HCT116 (cell line): Measurements from ENCODE around the gene OR6C70. TPM values are rescaled to one million over a fixed set of nuclear protein-coding genes. Genes with fewer than 3 reads are reported as not detected.

Experiments
- ATAC-seq: fragments of 200-7000 bp; cut with Tn5 transposase; 2 replicates; pipeline ENCODE4 v1.9.1; 2020; ENCODE audit warnings: mild to moderate bottlenecking, moderate library complexity
- BruUV-seq: library from RNA; stranded (reverse); fragments of 400-500 nt; replicated peaks from 2 replicates; lab custom pipeline; 2021; lab: Mats Ljungman, UMichigan
- CTCF ChIA-PET: fragments of 300-600 bp; sonication (Branson Sonifier 250); formaldehyde crosslinking; loops from one replicate; lab custom pipeline; 2021; ENCODE audit warnings: antibody characterized with exemption; lab: Charles Lee
- POLR2A ChIA-PET: fragments of 300-600, 350-600 bp; sonication (Branson Sonifier 250); formaldehyde crosslinking; loops from one replicate; lab custom pipeline; 2021; ENCODE audit warnings: antibody characterized with exemption; lab: Charles Lee
- RAD21 ChIA-PET, 2 experiments: fragments of 300-600 bp; sonication (Branson Sonifier 250); formaldehyde crosslinking; loops; one replicate each; lab custom pipeline; 2023; ENCODE audit warnings: low total read pairs in 2 of 2; ENCODE audit not compliant: uncharacterized antibody in 2 of 2, unreplicated experiment in 2 of 2, low non-redundant PET in 1 of 2; lab: Charles Lee
- DNase-seq: peaks from one replicate; pipeline ENCODE4 v3.0.0-alpha.2; 2010; ENCODE audit warnings: low read depth, low spot score
- H2AFZ ChIP-seq: fragments of 200-600 bp; shearing (Covaris generic), sonication (generic); 2 replicates; pipeline ENCODE4 v1.6.1; 2017; ENCODE audit warnings: low read depth, mixed run types, mixed read lengths, antibody characterized with exemption, low read length; ENCODE audit not compliant: poor library complexity, severe bottlenecking
- H3K27ac ChIP-seq: 2 replicates; pipeline ENCODE4 v1.5.1; 2012; ENCODE audit warnings: low read depth, low read length
- H3K27me3 ChIP-seq: fragments of 200-600 bp; sonication (generic); 2 replicates; pipeline ENCODE4 v1.6.1; 2016; ENCODE audit warnings: mixed run types, low read length, mixed read lengths; ENCODE audit not compliant: insufficient read depth
- H3K36me3 ChIP-seq, 2 experiments: fragments of 200-500 bp in 1 of 2; fragments of 200-600 bp in 1 of 2; sonication (Bioruptor generic) in 1 of 2; sonication (generic) in 1 of 2; 2 replicates each; pipeline versions ENCODE4 v1.5.1 to v1.6.1; 2014 to 2016; ENCODE audit warnings: low read length in 2 of 2, inconsistent platforms in 1 of 2, mixed read lengths in 1 of 2, mixed run types in 1 of 2; ENCODE audit not compliant: insufficient read depth in 2 of 2, control insufficient read depth in 1 of 2
- H3K4me1 ChIP-seq, 2 experiments: fragments of 200-600 bp in 1 of 2; sonication (generic) in 1 of 2; 2 replicates each; pipeline versions ENCODE4 v1.5.1 to v1.6.1; 2012 to 2017; ENCODE audit warnings: low read length in 2 of 2, inconsistent platforms in 1 of 2, mild to moderate bottlenecking in 1 of 2, mixed read lengths in 1 of 2, mixed run types in 1 of 2, moderate library complexity in 1 of 2; ENCODE audit not compliant: insufficient read depth in 2 of 2, control insufficient read depth in 1 of 2
- H3K4me2 ChIP-seq: fragments of 200-600 bp; sonication (generic); 2 replicates; pipeline ENCODE4 v1.6.1; 2017; ENCODE audit warnings: mixed run types, low read length, mixed read lengths
- H3K4me3 ChIP-seq, 2 experiments: fragments of 200-600 bp in 1 of 2; sonication (generic) in 1 of 2; replicated peaks in 1 of 2; 2 replicates each; pipeline ENCODE4 v1.5.1; 2011 to 2016; ENCODE audit warnings: low read length in 2 of 2, control low read depth in 1 of 2, low read depth in 1 of 2, mild to moderate bottlenecking in 1 of 2, mixed read lengths in 1 of 2, mixed run types in 1 of 2
- H3K79me2 ChIP-seq: fragments of 200-600 bp; sonication (generic); 2 replicates; pipeline ENCODE4 v1.6.1; 2017; ENCODE audit warnings: mild to moderate bottlenecking, mixed run types, low read length, moderate library complexity, mixed read lengths; ENCODE audit not compliant: insufficient read depth
- H3K9ac ChIP-seq: fragments of 200-600 bp; sonication (generic); 2 replicates; pipeline ENCODE4 v1.6.1; 2016; ENCODE audit warnings: low read length, mixed read lengths
- H3K9me2 ChIP-seq: fragments of 200-600 bp; sonication (generic), shearing (Covaris generic); 2 replicates; pipeline ENCODE4 v1.6.1; 2017; ENCODE audit warnings: mixed run types, mild to moderate bottlenecking, moderate library complexity; ENCODE audit not compliant: insufficient read depth
- H3K9me3 ChIP-seq, 2 experiments: fragments of 200-500 bp in 1 of 2; fragments of 200-600 bp in 1 of 2; sonication (Bioruptor generic) in 1 of 2; sonication (generic) in 1 of 2; 2 replicates each; pipeline ENCODE4 v1.6.1; 2014 to 2017; ENCODE audit warnings: low read length in 2 of 2, mixed read lengths in 2 of 2, inconsistent platforms in 1 of 2, low read depth in 1 of 2, mild to moderate bottlenecking in 1 of 2, mixed run types in 1 of 2, moderate library complexity in 1 of 2; ENCODE audit not compliant: control insufficient read depth in 1 of 2, insufficient read depth in 1 of 2
- H4K20me1 ChIP-seq: fragments of 200-600 bp; sonication (generic), shearing (Covaris generic); 2 replicates; pipeline ENCODE4 v1.6.1; 2017; ENCODE audit warnings: mixed run types, mild to moderate bottlenecking, moderate library complexity; ENCODE audit not compliant: insufficient read depth
- ATF3 ChIP-seq: IDR thresholded peaks from 2 replicates; pipeline ENCODE4 v1.6.1; 2012
- CEBPB ChIP-seq: IDR thresholded peaks from 2 replicates; pipeline ENCODE4 v1.6.1; 2012; ENCODE audit warnings: low read depth
- CTCF ChIP-seq, 3 experiments: fragments of 200-600 bp in 1 of 3; sonication (generic) in 1 of 3; IDR thresholded peaks in 2 of 3; conservative IDR thresholded peaks in 1 of 3; 2 replicates each; pipeline ENCODE4 v1.5.1; 2012 to 2017; ENCODE audit warnings: low read depth in 2 of 3, low read length in 2 of 3, antibody characterized with exemption in 1 of 3, borderline replicate concordance in 1 of 3, control low read depth in 1 of 3, mild to moderate bottlenecking in 1 of 3, mixed read lengths in 1 of 3, mixed run types in 1 of 3, moderate library complexity in 1 of 3; ENCODE audit not compliant: insufficient read depth in 1 of 3
- EZH2 ChIP-seq: fragments of 200-600 bp; sonication (generic); IDR thresholded peaks from 2 replicates; pipeline ENCODE4 v1.6.1; 2017; ENCODE audit warnings: antibody characterized with exemption, mixed run types
- FOSL1 ChIP-seq: IDR thresholded peaks from 2 replicates; pipeline ENCODE4 v1.6.1; 2012; ENCODE audit warnings: low read depth
- JUND ChIP-seq: IDR thresholded peaks from 2 replicates; pipeline ENCODE4 v1.6.1; 2012
- POLR2AphosphoS5 ChIP-seq: IDR thresholded peaks from 2 replicates; pipeline ENCODE4 v1.6.1; 2011; ENCODE audit warnings: mild to moderate bottlenecking, low read depth, low read length, moderate library complexity
- SIN3A ChIP-seq: IDR thresholded peaks from 2 replicates; pipeline ENCODE4 v1.6.1; 2012; ENCODE audit warnings: low read depth
- SP1 ChIP-seq: IDR thresholded peaks from 2 replicates; pipeline ENCODE4 v1.6.1; 2012; ENCODE audit warnings: low read depth
- TCF7L2 ChIP-seq: IDR thresholded peaks from 2 replicates; pipeline ENCODE4 v1.7.0; 2011; ENCODE audit warnings: borderline replicate concordance, inconsistent platforms; ENCODE audit not compliant: insufficient read depth, insufficient read length; ENCODE audit errors: extremely low read depth
- YY1 ChIP-seq: IDR thresholded peaks from 2 replicates; pipeline ENCODE4 v1.6.1; 2011; ENCODE audit warnings: low read length, low read depth, moderate library complexity, mild to moderate bottlenecking; ENCODE audit not compliant: insufficient replicate concordance; ENCODE audit errors: extremely low read depth
- ZBTB33 ChIP-seq: IDR thresholded peaks from 2 replicates; pipeline ENCODE4 v1.6.1; 2011; ENCODE audit warnings: mild to moderate bottlenecking, low read length, moderate library complexity; ENCODE audit not compliant: insufficient replicate concordance; ENCODE audit errors: extremely low read depth
- intact Hi-C: fragments of 100-400 bp; cut with micrococcal nuclease; formaldehyde crosslinking; loops from 2 replicates; pipeline ENCODE4 v1.10.0; 2022
- total RNA-seq: library from RNA; stranded (reverse); gene quantifications from one replicate; pipeline ENCODE4 v1.2.1, GENCODE V29; 2021; ENCODE audit not compliant: unreplicated experiment

Gene OR6C70
- total RNA-seq, 1 experiment from 2014 or later, result not detected

- no peak overlapping the region for H3K9ac ChIP-seq
- TF ChIP-seq ATF3 (no peak), TCF7L2 (no peak), ZBTB33 (no peak), SIN3A (no peak), CTCF (IDR thresholded peaks at IDR 0.05 in 2 of 3, conservative IDR thresholded peaks at IDR 0.05 in 1 of 3; ENCODE audit: borderline replicate concordance in 1 of 3, insufficient read depth in 1 of 3, low read depth in 2 of 3, low read length in 2 of 3) (no peak), JUND (no peak), POLR2AphosphoS5 (no peak), CEBPB (no peak), YY1 (no peak), SP1 (no peak), EZH2 (no peak), FOSL1 (no peak)
- no peaks in the 10 kb centered on the region for H3K36me3 ChIP-seq
- H3K9me2 ChIP-seq, result no peaks in the 10 kb centered on the region
- H3K27ac ChIP-seq, result no peak overlapping the region
- DNase-seq (no peak), ATAC-seq (no peak)
- no peak overlapping the region for H3K4me3 ChIP-seq
- H3K79me2 ChIP-seq, result no peaks in the 10 kb centered on the region
- H3K27me3 ChIP-seq, result peaks cover 17% of the 10 kb centered on the region
- H3K9me3 ChIP-seq, result no peaks in the 10 kb centered on the region
- H2AFZ ChIP-seq, result no peak overlapping the region
- no peak overlapping the region for H3K4me2 ChIP-seq
- CTCF ChIA-PET, result no interaction called here
- BruUV-seq, result no TSS peak
- RAD21 ChIA-PET, result no interaction called here
- POLR2A ChIA-PET, result no interaction called here
- intact Hi-C loops, result no loop called here
- no peaks in the 10 kb centered on the region for H4K20me1 ChIP-seq
- H3K4me1 ChIP-seq, result no peaks in the 10 kb centered on the region
Observed at GRCh38 chr12:55501601-55502000, 31.7 kb upstream of the OR6C70 start.
